GM12874 (cell line): ENCODE results near the gene MS4A10.

Source experiments
- TF ChIP-seq, protein P1 (sequence below): IDR thresholded peaks from 2 replicates; pipeline ENCODE4 v1.5.1; 2011; ENCODE audit warnings: low read depth, mild to moderate bottlenecking, control low read depth, low read length, moderate library complexity; ENCODE audit not compliant: insufficient read depth

Gene MS4A10

DNA sequence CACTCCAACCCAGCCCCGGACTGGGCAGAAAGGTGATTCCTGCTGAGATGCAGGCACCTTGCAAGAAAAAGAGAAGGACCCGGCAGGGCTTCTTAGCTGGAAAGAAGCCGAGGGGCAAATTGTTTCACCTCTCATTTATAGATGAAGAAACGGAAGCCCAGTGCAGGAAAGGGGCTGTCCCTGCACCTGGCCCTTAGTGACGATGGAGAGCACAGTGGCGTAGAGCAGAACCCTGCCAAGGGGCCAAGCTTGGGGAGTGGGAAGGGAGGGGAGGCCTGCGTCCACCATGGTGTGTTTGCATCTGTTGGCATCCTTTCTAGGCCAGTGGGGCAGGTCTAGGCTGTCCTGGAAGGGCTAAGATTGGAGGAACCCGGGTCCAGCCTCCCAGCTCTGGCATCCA, 36.3 kb upstream of the MS4A10 start:
- TF ChIP-seq, protein P1, sequence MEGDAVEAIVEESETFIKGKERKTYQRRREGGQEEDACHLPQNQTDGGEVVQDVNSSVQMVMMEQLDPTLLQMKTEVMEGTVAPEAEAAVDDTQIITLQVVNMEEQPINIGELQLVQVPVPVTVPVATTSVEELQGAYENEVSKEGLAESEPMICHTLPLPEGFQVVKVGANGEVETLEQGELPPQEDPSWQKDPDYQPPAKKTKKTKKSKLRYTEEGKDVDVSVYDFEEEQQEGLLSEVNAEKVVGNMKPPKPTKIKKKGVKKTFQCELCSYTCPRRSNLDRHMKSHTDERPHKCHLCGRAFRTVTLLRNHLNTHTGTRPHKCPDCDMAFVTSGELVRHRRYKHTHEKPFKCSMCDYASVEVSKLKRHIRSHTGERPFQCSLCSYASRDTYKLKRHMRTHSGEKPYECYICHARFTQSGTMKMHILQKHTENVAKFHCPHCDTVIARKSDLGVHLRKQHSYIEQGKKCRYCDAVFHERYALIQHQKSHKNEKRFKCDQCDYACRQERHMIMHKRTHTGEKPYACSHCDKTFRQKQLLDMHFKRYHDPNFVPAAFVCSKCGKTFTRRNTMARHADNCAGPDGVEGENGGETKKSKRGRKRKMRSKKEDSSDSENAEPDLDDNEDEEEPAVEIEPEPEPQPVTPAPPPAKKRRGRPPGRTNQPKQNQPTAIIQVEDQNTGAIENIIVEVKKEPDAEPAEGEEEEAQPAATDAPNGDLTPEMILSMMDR: no peak

DNA sequence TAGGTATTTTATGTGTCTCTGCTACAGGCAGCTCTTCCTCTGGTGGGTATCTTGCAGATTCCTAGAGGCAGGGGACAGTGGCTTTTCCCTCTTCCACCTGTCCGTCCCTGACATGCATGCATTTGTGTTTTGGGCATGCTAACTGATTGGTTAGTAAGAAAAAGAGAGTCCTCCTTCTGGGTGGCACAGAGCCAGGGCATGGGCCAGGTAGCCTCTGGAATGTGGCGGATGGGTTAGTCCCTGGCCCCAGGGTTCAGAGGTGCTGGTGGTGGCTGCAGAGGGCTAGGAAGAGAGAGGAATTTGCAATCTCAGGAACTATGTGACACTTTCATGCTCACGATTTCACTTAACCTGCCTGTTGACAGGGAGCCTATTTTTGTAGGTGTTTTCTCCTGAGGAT, 34.2 kb upstream of the MS4A10 start:
- TF ChIP-seq, protein P1: no peak

DNA sequence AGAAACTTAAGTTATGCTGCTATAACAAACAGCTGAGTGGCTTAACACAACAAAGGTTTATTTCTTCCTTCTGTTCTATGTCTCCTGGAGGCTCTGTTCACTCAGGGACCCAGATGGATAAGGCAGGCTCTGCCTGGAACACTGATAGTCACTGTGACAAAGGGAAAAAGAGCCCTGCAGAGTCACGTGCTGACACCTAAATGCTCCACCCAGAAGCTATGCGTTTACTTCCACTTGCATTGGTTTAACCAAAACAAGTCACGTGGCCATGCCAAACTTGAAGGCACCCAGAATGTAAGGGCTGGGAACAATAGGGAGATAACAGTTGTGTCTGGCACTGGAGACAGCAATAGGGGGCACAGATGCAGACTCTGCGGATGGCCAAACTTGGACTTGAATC, 31.8 kb upstream of the MS4A10 start:
- TF ChIP-seq, protein P1: no peak

DNA sequence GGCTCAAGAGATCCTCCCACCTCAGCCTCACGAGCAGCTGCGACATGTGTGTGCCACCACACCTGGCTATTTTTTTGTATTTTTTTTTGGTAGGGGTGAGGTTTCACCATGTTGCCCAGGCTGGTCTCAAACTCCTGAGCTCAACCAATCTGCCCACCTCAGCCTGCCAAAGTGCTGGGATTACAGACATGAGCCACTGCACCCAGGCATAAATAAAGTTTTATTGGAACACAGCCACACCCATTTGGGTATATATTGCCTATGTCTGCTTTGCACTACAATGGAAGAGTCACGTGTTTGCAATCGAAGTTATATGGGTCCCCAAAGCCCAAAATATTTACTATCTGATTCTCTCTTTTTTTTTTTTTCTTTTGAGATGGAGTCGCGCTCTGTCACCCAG, 30.2 kb upstream of the MS4A10 start:
- TF ChIP-seq, protein P1: no peak

DNA sequence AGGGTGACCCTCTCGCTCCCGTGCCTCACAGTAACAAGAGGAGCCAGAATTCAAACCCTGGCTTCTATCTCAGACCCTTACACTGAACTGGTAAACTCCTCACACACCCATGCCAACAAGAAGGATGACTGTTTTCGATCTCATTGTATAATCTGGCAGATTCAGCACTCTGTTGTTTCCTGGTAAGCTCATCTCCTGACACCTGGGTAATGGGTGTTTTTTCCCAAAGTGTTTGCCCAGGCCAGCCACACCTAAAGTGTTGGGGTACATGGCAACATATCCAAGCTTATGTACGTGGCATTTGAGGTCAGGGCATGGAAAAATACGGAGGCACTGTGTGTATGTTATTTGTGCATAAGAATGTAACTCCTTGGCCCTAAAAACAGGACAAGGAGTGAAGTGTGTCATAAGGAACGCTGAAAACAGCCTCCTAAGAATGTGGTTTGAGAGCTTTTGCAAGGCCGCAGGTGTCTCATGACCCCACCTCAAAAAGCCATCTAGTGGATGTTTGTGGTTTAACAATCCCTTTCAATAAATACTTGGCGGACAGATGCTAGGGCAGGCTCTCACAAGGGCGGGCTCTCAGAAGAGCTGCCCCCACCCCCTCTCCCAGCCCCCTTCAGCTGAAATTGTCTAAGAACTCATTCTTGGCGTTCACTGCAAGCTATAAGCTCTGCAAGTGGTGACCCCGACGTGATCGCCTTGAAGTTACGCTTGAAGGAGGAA, 28.7 kb upstream of the MS4A10 start, which contains the start of gene MS4A15:
TSS of gene MS4A15 (plus strand) at position 561 of the 726 bp plus-strand sequence. CDS start 6,867 bp downstream, outside the sequence.
- TF ChIP-seq, protein P1: peak; percentile 55

- TF ChIP-seq, protein P1: no peak
Measured at GRCh38 chr11:60757231-60757800, 27.8 kb upstream of the MS4A10 start.

GRCh38 chr11:60761436-60762190, 23.5 kb upstream of the MS4A10 start:
- TF ChIP-seq, protein P1: no peak
